RCC 7860 (cell line): ENCODE measurements around the gene SNORC.

Source experiments
- DNase-seq: peaks from one replicate; pipeline ENCODE4 v3.0.0-alpha.2; 2015; ENCODE audit warnings: low spot score
- FAIRE-seq: peaks from 2 replicates; lab custom pipeline; 2012; peaks lifted over from hg19 to GRCh38; lab: Jason Lieb, UNC

Gene SNORC

DNA sequence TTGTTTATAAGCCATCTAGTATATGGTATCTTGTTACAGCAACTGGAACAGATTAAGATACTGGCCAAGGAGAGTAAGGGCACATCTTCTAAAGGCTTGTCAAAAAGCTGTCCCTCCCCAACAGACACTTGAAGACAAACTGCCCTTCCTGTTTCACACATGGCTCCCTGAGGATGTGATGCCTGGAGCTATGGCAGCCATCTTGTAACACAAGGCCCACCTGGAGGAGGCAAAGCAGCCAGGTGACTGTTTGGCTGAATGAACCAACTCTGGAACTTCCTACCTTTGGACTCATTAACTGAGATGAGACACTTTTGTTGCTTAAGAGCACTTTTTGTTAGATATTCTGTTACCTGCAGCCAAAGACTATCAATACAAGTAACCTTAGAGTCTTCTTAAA, 54.4 kb downstream of the SNORC start:
- no peak for DNase-seq
- no peak for FAIRE-seq

DNA sequence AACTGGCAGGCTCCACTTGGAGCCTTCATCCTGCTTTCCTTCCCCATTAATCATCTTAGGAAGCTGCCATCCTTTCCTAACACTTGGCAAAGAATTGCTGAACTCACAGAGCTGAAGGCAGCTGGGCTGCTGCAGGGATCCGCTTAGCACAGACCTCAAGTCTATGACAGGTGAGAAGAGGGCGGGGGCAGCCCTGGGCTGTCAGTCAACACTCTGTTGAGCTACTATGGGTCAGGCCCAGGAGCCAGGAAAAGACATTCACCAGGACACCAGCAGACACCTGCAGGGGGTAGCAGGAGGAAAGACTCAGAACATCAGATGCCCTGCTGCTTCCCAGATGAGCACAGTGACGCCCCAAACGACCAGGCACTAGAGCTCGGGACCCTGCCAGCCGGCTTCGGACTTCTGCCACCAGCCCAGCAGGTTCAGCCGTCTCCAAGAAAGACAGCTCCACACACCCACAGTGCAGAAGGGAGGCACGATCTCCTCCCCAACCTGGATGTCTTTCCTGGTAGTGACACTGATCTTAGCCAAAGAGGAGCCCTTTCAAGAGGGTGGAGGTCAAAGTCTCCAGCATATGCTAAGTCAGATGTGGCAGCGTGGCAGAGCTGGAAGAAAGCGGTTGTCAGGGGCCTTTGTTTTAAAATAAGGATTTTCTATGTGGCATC, 55.2 kb downstream of the SNORC start:
- no peak for FAIRE-seq
- DNase-seq, result no peak

GRCh38 chr2:232925821-232926156, 55.7 kb downstream of the SNORC start:
- DNase-seq (no peak), FAIRE-seq (no peak)

- FAIRE-seq, result no peak
- no peak for DNase-seq
These were observed 56.4 kb downstream of the SNORC start for GRCh38 chr2:232926431-232926939.

DNA sequence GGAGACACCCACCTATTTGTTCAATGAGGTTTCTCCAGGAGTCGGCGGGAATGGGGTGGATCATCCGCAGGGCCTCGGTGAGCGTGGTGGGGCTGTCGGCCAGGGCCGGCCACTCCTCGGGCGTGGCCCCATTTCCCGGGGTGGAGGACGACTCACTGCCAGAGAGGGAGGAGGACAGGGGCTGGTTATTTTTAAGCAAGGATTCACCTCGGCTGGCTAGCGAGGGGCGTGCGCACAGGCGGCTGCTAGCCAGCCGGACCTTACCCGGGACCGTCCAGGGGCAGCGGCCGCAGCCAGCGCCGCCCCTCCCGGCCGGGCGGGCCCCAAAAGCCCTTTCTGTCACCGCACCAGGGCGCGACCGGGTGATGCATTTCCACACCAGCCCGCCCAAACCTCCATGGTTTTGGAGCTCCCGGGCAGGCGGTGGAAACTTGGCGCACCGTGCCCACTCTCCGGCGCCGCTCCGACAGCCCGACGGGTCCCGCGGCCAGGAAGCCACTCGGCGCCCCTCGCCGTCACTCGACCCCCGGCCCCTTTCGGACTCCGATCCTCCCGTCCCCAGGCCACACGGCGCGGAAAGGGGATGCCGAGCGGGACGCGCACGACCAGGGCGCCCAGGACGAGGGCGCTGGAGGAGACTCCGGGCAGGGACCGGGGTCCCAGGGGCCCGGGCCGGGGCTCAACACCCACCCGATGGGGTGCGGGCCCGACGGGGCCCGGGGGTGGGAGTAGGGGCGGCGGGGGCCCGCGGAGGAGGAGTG, 57.1 kb downstream of the SNORC start:
- DNase-seq (no peak), FAIRE-seq (no peak)

GRCh38 chr2:232927793-232928550, 57.9 kb downstream of the SNORC start:
- no peak for FAIRE-seq
- no peak for DNase-seq
